ENCODE measurements around the gene IFT43.

Gene IFT43

DNA sequence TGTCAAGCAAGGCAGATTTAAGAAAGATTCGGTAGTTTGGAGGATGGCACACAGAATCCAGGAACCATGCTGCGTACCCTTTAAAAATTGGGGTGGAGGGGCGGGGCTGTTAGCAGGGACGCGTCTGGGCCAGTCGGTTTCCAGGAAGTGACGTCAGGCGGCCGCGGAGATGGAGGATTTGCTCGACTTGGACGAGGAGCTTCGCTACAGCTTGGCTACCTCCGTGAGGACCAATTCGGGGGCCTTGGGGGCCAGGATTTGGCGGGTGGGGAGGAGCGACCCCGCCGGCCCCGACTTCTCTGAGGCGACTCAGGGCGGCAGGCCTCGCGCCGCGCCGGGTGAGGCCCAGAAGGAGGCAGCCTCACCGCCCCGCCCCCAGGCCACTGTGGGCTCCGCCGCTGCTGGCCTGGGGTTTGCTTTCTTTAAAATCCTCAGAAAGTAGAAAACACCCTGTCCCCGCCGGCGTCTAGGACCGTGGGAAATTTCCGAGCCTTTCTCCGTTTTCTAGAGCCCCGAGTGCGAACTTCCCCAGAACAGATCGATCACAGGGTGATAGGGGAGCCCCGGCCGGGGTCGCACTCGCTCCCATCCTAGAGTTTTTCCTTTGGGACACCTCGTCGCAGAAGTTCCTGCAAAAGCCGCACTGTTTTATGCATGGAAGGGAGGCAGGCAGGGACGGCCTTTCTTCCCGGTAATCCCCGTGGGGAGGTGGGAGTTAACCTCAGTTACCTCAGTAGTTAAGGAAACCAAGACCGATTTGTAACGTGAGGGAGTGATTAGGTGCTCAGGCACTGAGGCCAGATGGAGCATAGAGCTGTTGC lies at the start of gene IFT43:
Gene IFT43 (plus strand): TSS at position 146 of the 821 bp plus-strand sequence. CDS start 24 bp downstream, at position 170.
- TF ChIP-seq FOXM1 (IDR thresholded peaks at IDR 0.05; ENCODE audit: borderline replicate concordance): no peak
- no peak for TF ChIP-seq BHLHE40 (IDR thresholded peaks at IDR 0.05; ENCODE audit: borderline replicate concordance)
- no peak for TF ChIP-seq SP1 (IDR thresholded peaks at IDR 0.05)
- no peak for TF ChIP-seq CTBP1 (IDR thresholded peaks at IDR 0.05; ENCODE audit: borderline replicate concordance)
- TF ChIP-seq L3MBTL2 (conservative IDR thresholded peaks at IDR 0.05): no peak
- no peak for TF ChIP-seq ELF4 (IDR thresholded peaks at IDR 0.05)
- TF ChIP-seq, protein P1, sequence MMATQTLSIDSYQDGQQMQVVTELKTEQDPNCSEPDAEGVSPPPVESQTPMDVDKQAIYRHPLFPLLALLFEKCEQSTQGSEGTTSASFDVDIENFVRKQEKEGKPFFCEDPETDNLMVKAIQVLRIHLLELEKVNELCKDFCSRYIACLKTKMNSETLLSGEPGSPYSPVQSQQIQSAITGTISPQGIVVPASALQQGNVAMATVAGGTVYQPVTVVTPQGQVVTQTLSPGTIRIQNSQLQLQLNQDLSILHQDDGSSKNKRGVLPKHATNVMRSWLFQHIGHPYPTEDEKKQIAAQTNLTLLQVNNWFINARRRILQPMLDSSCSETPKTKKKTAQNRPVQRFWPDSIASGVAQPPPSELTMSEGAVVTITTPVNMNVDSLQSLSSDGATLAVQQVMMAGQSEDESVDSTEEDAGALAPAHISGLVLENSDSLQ (IDR thresholded peaks at IDR 0.05): no peak
- no peak for TF ChIP-seq TARDBP (IDR thresholded peaks at IDR 0.05)
- TF ChIP-seq LEF1 (IDR thresholded peaks at IDR 0.05; ENCODE audit: borderline replicate concordance): no peak
- TF ChIP-seq ZNF384 (IDR thresholded peaks at IDR 0.05): no peak
- DNase-seq (ENCODE audit: extremely low spot score): peak; percentile 80
- ChIA-PET CTCF (interaction anchor here (1.0 to 1.7 kb wide), 3 partner anchors 9 to 277 kb away, joined by 4 to 5 read pairs (median 4); no protein-coding TSS in a partner anchor), POLR2A (interaction anchor here (1.3 kb wide), 1 partner anchor 155 kb away, joined by 3 read pairs; no protein-coding TSS in a partner anchor)

DNA sequence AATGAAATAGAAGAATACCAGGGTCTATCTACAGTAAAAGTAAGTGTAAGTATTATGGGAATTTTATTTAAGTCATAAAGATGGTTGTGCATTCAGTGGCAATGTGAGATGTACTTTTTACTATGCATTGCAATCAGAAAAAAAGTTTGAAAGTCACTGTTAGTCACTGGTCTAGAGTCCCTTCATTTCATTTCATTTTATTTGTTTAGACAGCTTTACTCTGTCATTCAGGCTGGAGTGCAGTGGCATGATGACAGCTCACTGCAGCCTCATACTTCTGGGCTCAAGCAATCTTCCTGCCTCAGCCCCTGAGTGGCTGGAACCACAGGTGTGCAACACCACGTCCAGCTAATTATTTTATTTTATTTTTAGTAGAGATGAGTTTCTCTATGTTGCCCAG lies 46.4 kb upstream of the IFT43 start:
- POLR2A ChIA-PET: no interaction called here
- CTCF ChIA-PET: no interaction called here
- DNase-seq (ENCODE audit: extremely low spot score): no peak
- TF ChIP-seq CTBP1 (IDR thresholded peaks at IDR 0.05; ENCODE audit: borderline replicate concordance) (no peak), FOXA1 (IDR thresholded peaks at IDR 0.05) (no peak), SP1 (IDR thresholded peaks at IDR 0.05) (no peak), LEF1 (IDR thresholded peaks at IDR 0.05; ENCODE audit: borderline replicate concordance) (no peak), FOXM1 (IDR thresholded peaks at IDR 0.05; ENCODE audit: borderline replicate concordance) (no peak), FOXK2 (IDR thresholded peaks at IDR 0.05) (no peak), TARDBP (IDR thresholded peaks at IDR 0.05) (no peak), BHLHE40 (IDR thresholded peaks at IDR 0.05; ENCODE audit: borderline replicate concordance) (no peak), L3MBTL2 (conservative IDR thresholded peaks at IDR 0.05) (no peak), SUZ12 (IDR thresholded peaks at IDR 0.05) (no peak), NFRKB (IDR thresholded peaks at IDR 0.05) (no peak), ARNT (IDR thresholded peaks at IDR 0.05) (no peak), ZNF384 (IDR thresholded peaks at IDR 0.05) (no peak)
- TF ChIP-seq, protein P1 (IDR thresholded peaks at IDR 0.05): no peak

DNA sequence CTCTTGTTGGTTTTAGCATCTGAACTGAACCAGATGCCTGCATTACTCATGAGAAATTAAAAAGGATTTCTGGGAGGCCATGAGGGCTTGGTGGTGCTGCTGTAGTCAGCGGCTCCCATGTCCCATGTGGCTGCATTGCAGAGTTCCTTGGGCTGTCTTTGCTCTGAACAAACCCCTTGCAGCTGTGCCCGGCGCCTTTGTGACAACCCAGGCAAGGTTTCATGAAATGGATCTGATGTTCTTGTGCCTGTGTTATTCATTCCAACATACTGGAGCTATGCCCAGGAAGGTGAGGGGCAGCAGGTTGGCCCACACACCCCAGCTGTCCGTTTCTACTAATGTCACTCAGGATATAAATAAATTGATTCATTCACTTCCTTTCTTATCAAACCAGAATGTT lies 44.5 kb upstream of the IFT43 start:
- ChIA-PET POLR2A (no interaction called here), CTCF (no interaction called here)
- no peak for TF ChIP-seq SP1 (IDR thresholded peaks at IDR 0.05)
- TF ChIP-seq ARNT (IDR thresholded peaks at IDR 0.05): no peak
- TF ChIP-seq L3MBTL2 (conservative IDR thresholded peaks at IDR 0.05): no peak
- TF ChIP-seq TARDBP (IDR thresholded peaks at IDR 0.05): no peak
- TF ChIP-seq, protein P1 (IDR thresholded peaks at IDR 0.05): no peak
- TF ChIP-seq CTBP1 (IDR thresholded peaks at IDR 0.05; ENCODE audit: borderline replicate concordance): no peak
- no peak for TF ChIP-seq LEF1 (IDR thresholded peaks at IDR 0.05; ENCODE audit: borderline replicate concordance)
- TF ChIP-seq FOXK2 (IDR thresholded peaks at IDR 0.05): no peak
- TF ChIP-seq SUZ12 (IDR thresholded peaks at IDR 0.05): no peak
- TF ChIP-seq ZNF384 (IDR thresholded peaks at IDR 0.05): no peak
- no peak for TF ChIP-seq FOXA1 (IDR thresholded peaks at IDR 0.05)
- TF ChIP-seq NFRKB (IDR thresholded peaks at IDR 0.05): no peak
- DNase-seq (ENCODE audit: extremely low spot score): no peak

DNA sequence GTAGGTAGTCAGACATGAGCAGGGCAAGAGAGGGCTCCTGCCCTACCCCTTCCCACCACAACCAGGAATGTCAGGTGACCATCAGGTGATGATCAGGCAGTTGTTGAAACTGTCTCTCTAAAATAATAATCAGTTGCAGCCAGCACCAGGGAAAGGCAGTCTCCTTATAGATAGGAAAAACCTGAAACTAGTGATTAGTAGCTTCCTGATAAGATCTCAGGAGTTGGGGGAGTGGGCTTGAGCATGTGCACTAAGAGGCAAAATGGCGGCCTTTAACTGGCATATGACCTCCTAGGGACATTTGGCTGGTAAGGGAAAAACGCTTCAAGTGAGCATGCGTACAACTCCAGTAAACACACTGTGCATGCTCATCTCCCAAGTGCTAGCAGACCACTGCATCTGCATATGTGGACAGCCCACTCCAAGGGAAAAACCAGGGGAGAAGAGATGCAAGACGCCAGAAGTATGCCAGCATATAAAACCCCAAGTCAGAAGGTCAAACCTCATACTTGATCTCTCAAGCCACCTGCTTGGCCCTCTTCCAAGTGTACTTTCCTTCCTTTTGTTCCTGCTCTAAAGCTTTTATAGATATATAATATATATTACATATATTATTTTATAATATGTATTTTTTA lies 40.8 kb upstream of the IFT43 start:
- POLR2A ChIA-PET: no interaction called here
- CTCF ChIA-PET: no interaction called here
- no peak for DNase-seq (ENCODE audit: extremely low spot score)
- no peak for TF ChIP-seq SUZ12 (IDR thresholded peaks at IDR 0.05)
- no peak for TF ChIP-seq ELF4 (IDR thresholded peaks at IDR 0.05)
- no peak for TF ChIP-seq ARNT (IDR thresholded peaks at IDR 0.05)
- TF ChIP-seq FOXA1 (IDR thresholded peaks at IDR 0.05): no peak
- no peak for TF ChIP-seq FOXK2 (IDR thresholded peaks at IDR 0.05)
- TF ChIP-seq TARDBP (IDR thresholded peaks at IDR 0.05): no peak
- no peak for TF ChIP-seq LEF1 (IDR thresholded peaks at IDR 0.05; ENCODE audit: borderline replicate concordance)
- no peak for TF ChIP-seq SP1 (IDR thresholded peaks at IDR 0.05)
- no peak for TF ChIP-seq HDGF (IDR thresholded peaks at IDR 0.05; ENCODE audit: borderline replicate concordance)
- TF ChIP-seq CTBP1 (IDR thresholded peaks at IDR 0.05; ENCODE audit: borderline replicate concordance): no peak
- TF ChIP-seq L3MBTL2 (conservative IDR thresholded peaks at IDR 0.05): no peak
- no peak for TF ChIP-seq BHLHE40 (IDR thresholded peaks at IDR 0.05; ENCODE audit: borderline replicate concordance)
- no peak for TF ChIP-seq FOXM1 (IDR thresholded peaks at IDR 0.05; ENCODE audit: borderline replicate concordance)
- no peak for TF ChIP-seq ZNF384 (IDR thresholded peaks at IDR 0.05)

DNA sequence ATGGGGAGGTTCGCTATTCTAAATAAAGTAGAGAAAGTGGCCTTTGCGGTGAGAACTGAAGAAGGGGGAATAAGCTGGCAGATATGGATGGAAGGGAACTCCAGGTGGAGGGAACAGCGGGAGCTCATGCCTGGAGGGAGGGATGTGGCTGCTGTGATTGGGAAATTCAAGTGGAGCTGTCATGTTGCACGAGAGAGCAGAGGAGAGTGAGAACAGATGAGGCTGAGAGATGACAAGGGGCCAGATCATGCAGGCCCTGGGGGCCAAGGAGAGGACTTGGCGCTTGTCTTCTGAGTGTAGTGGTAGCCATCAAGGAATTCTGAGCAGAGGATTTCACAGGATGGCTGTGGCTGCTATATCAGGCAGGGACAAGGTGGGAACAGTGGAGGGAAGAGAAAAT lies 38.8 kb upstream of the IFT43 start:
- no peak for TF ChIP-seq LEF1 (IDR thresholded peaks at IDR 0.05; ENCODE audit: borderline replicate concordance)
- TF ChIP-seq BHLHE40 (IDR thresholded peaks at IDR 0.05; ENCODE audit: borderline replicate concordance): no peak
- no peak for TF ChIP-seq TARDBP (IDR thresholded peaks at IDR 0.05)
- TF ChIP-seq CTBP1 (IDR thresholded peaks at IDR 0.05; ENCODE audit: borderline replicate concordance): no peak
- TF ChIP-seq FOXA1 (IDR thresholded peaks at IDR 0.05): no peak
- no peak for TF ChIP-seq SP1 (IDR thresholded peaks at IDR 0.05)
- TF ChIP-seq FOXM1 (IDR thresholded peaks at IDR 0.05; ENCODE audit: borderline replicate concordance): no peak
- TF ChIP-seq, protein P1 (IDR thresholded peaks at IDR 0.05): no peak
- TF ChIP-seq NFRKB (IDR thresholded peaks at IDR 0.05): no peak
- TF ChIP-seq HDGF (IDR thresholded peaks at IDR 0.05; ENCODE audit: borderline replicate concordance): no peak
- no peak for TF ChIP-seq ARNT (IDR thresholded peaks at IDR 0.05)
- TF ChIP-seq SUZ12 (IDR thresholded peaks at IDR 0.05): no peak
- TF ChIP-seq ZNF384 (IDR thresholded peaks at IDR 0.05): no peak
- no peak for TF ChIP-seq L3MBTL2 (conservative IDR thresholded peaks at IDR 0.05)
- TF ChIP-seq FOXK2 (IDR thresholded peaks at IDR 0.05): no peak
- TF ChIP-seq ELF4 (IDR thresholded peaks at IDR 0.05): no peak
- ChIA-PET POLR2A (no interaction called here), CTCF (no interaction called here)
- DNase-seq (ENCODE audit: extremely low spot score): no peak

Measured in HEK293T (cell line).